ENCODE results near the gene VAT1L.

DNA sequence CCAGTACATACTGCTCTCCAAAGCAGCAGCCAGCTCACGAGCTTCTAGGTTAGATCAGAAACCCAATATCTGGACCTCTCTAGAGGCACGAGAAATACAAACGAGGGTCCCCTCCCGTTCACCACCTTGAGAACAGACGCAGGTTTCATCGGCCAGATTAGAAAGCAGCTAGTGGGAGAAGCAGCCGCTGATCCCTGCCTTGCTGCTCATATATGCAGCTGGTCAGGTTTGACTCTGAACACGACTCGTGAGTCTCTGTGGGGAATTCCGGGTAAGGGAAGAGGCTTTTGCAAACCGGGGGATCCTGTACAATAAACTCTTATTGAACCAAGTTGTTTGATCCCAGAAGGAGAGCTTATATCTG lies 1.6 kb downstream of the VAT1L start:
- TF ChIP-seq, protein P1, sequence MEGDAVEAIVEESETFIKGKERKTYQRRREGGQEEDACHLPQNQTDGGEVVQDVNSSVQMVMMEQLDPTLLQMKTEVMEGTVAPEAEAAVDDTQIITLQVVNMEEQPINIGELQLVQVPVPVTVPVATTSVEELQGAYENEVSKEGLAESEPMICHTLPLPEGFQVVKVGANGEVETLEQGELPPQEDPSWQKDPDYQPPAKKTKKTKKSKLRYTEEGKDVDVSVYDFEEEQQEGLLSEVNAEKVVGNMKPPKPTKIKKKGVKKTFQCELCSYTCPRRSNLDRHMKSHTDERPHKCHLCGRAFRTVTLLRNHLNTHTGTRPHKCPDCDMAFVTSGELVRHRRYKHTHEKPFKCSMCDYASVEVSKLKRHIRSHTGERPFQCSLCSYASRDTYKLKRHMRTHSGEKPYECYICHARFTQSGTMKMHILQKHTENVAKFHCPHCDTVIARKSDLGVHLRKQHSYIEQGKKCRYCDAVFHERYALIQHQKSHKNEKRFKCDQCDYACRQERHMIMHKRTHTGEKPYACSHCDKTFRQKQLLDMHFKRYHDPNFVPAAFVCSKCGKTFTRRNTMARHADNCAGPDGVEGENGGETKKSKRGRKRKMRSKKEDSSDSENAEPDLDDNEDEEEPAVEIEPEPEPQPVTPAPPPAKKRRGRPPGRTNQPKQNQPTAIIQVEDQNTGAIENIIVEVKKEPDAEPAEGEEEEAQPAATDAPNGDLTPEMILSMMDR (IDR thresholded peaks at IDR 0.05), result no peak
- no peak for TF ChIP-seq ZFX (IDR thresholded peaks at IDR 0.05; ENCODE audit: borderline replicate concordance)

Measured in 22Rv1 (cell line).